Measurements from ENCODE around the gene HOXC9.

Gene HOXC9

DNA sequence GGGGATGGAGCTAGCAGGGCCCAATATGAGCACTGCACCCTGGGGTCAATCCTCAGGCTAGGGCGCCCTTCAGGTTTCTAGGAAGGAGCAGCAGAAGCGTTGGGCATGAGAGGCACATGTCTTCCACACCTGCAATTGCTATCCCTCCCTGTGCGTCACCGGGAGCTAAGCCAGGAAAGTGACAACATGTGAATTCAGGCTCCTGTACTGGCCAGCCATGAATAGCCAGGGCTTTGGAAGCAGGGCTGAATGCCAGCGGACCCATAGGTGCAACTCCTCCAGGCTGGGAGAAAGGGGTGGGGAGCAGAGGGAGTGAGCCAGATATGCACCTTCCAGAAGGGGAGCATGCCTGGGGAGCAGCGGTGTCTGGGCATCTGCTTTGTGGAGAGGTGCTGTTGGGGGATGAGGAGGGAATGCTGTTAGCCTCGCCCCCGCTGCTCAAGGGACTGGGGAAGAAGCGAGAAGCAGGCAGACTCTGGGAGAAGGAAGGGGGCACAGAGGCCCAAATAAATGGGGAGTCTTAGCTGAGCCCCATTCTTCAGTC is 39.0 kb downstream of the HOXC9 start (continued):
- TF ChIP-seq GLIS1 (tag by site-specific recombination; IDR thresholded peaks at IDR 0.05) (no peak), ZNF146 (tag by site-specific recombination; IDR thresholded peaks at IDR 0.05) (no peak), ZNF335 (tag by site-specific recombination; conservative IDR thresholded peaks at IDR 0.05) (peak; percentile 97), ZNF707 (tag by site-specific recombination; IDR thresholded peaks at IDR 0.05) (no peak), ZNF239 (tag by site-specific recombination; IDR thresholded peaks at IDR 0.05) (no peak), ZNF311 (tag by site-specific recombination; IDR thresholded peaks at IDR 0.05; ENCODE audit: borderline replicate concordance) (no peak), ZNF169 (tag by site-specific recombination; IDR thresholded peaks at IDR 0.05) (no peak), ZNF433 (tag by site-specific recombination; IDR thresholded peaks at IDR 0.05; ENCODE audit: low read depth) (no peak), ATF2 (tag by site-specific recombination; IDR thresholded peaks at IDR 0.05; ENCODE audit: low read depth) (peak; percentile 50; the same call in 1 of the 2 replicates), ZNF2 (tag by site-specific recombination; IDR thresholded peaks at IDR 0.05) (peak; percentile 22), ZNF16 (tag by site-specific recombination; IDR thresholded peaks at IDR 0.05; ENCODE audit: low read depth) (no peak), ZBTB11 (tag by site-specific recombination; conservative IDR thresholded peaks at IDR 0.05; ENCODE audit: low read depth) (0 out of 2 replicates have a peak, but pooled peaks have one; percentile 2), ZNF629 (tag by site-specific recombination; IDR thresholded peaks at IDR 0.05) (peak; percentile 64), ZNF423 (tag by site-specific recombination; IDR thresholded peaks at IDR 0.05) (peak; percentile 76), ZNF416 (tag by site-specific recombination; IDR thresholded peaks at IDR 0.05) (no peak), SALL2 (tag by site-specific recombination; IDR thresholded peaks at IDR 0.05; ENCODE audit: borderline replicate concordance) (no peak), ZNF561 (tag by site-specific recombination; IDR thresholded peaks at IDR 0.05; ENCODE audit: borderline replicate concordance) (no peak), ZNF148 (tag by site-specific recombination; IDR thresholded peaks at IDR 0.05; ENCODE audit: borderline replicate concordance) (no peak), ZNF558 (tag by site-specific recombination; IDR thresholded peaks at IDR 0.05) (no peak), ZNF664 (tag by site-specific recombination; IDR thresholded peaks at IDR 0.05) (no peak), ZNF624 (tag by site-specific recombination; IDR thresholded peaks at IDR 0.05) (no peak), ZNF132 (tag by site-specific recombination; IDR thresholded peaks at IDR 0.05; ENCODE audit: borderline replicate concordance) (no peak), EGR2 (tag by site-specific recombination; IDR thresholded peaks at IDR 0.05; ENCODE audit: low read depth) (peak; percentile 28; the same call in 1 of the 2 replicates), BCL11A (tag by site-specific recombination; IDR thresholded peaks at IDR 0.05; ENCODE audit: low read depth) (peak; percentile 67; the same call in 1 of the 2 replicates), ZNF214 (tag by site-specific recombination; IDR thresholded peaks at IDR 0.05; ENCODE audit: borderline replicate concordance) (no peak), ZNF280C (tag by site-specific recombination; IDR thresholded peaks at IDR 0.05) (no peak), ZNF600 (tag by site-specific recombination; IDR thresholded peaks at IDR 0.05) (peak; percentile 85)
- TF ChIP-seq, protein P1, sequence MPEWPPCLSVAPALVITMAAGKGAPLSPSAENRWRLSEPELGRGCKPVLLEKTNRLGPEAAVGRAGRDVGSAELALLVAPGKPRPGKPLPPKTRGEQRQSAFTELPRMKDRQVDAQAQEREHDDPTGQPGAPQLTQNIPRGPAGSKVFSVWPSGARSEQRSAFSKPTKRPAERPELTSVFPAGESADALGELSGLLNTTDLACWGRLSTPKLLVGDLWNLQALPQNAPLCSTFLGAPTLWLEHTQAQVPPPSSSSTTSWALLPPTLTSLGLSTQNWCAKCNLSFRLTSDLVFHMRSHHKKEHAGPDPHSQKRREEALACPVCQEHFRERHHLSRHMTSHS (tag by site-specific recombination; IDR thresholded peaks at IDR 0.05), result no peak

All from HEK293 (cell line).